OCI-LY1 (cell line): ENCODE measurements around the gene BTBD9.
A peak's percentile ranks its signal among the peaks of the same experiment; 100 is the strongest.

Experiments used
- H2AFZ ChIP-seq: fragments of 200-600 bp; sonication (generic), shearing (Covaris generic); 2 replicates; pipeline ENCODE4 v1.6.0; 2014; ENCODE audit warnings: antibody characterized with exemption, mild to moderate bottlenecking, low read length
- H3F3A ChIP-seq: fragments of 200-600 bp; sonication (generic), shearing (Covaris generic); 2 replicates; pipeline ENCODE4 v1.6.0; 2014; ENCODE audit warnings: mild to moderate bottlenecking, antibody characterized with exemption, low read length, moderate library complexity; ENCODE audit not compliant: insufficient read depth
- H3K27ac ChIP-seq: fragments of 200-600 bp; sonication (generic); 2 replicates; pipeline ENCODE4 v1.5.1; 2014; ENCODE audit warnings: low read length, mixed run types, mild to moderate bottlenecking, low read depth; ENCODE audit not compliant: poor library complexity, severe bottlenecking
- H3K27me3 ChIP-seq: fragments of 200-600 bp; sonication (generic); 2 replicates; pipeline ENCODE4 v1.6.0; 2014; ENCODE audit warnings: antibody characterized with exemption, mild to moderate bottlenecking, low read length, moderate library complexity; ENCODE audit not compliant: insufficient read depth
- H3K36me3 ChIP-seq: fragments of 200-600 bp; sonication (generic); 2 replicates; pipeline ENCODE4 v1.6.1; 2014; ENCODE audit warnings: mild to moderate bottlenecking, antibody characterized with exemption, low read length, moderate library complexity, mixed read lengths; ENCODE audit not compliant: insufficient read depth
- H3K4me1 ChIP-seq: fragments of 200-600 bp; sonication (generic); 2 replicates; pipeline ENCODE4 v1.5.1; 2014; ENCODE audit warnings: mild to moderate bottlenecking, low read length, moderate library complexity; ENCODE audit not compliant: insufficient read depth, severe bottlenecking
- H3K4me2 ChIP-seq: fragments of 200-600 bp; sonication (generic), shearing (Covaris generic); 2 replicates; pipeline ENCODE4 v1.6.1; 2014; ENCODE audit warnings: low read length
- H3K4me3 ChIP-seq: fragments of 200-600 bp; sonication (generic); 2 replicates; pipeline ENCODE4 v1.5.1; 2014; ENCODE audit warnings: low read length, low read depth, mild to moderate bottlenecking, mixed read lengths; ENCODE audit not compliant: poor library complexity, severe bottlenecking
- H3K79me2 ChIP-seq: fragments of 200-600 bp; shearing (Covaris generic); 2 replicates; pipeline ENCODE4 v1.6.1; 2016; ENCODE audit warnings: mixed run types, low read length, mixed read lengths; ENCODE audit not compliant: insufficient read depth
- H3K9ac ChIP-seq: fragments of 200-600 bp; sonication (generic), shearing (Covaris generic); 2 replicates; pipeline ENCODE4 v1.6.1; 2014; ENCODE audit warnings: mild to moderate bottlenecking, low read length, mixed read lengths
- H3K9me2 ChIP-seq: fragments of 200-600 bp; sonication (generic), shearing (Covaris generic); 2 replicates; pipeline ENCODE4 v1.6.1; 2014; ENCODE audit warnings: low read depth, mild to moderate bottlenecking, low read length, mixed read lengths
- H3K9me3 ChIP-seq: fragments of 200-600 bp; shearing (Covaris generic); 2 replicates; pipeline ENCODE4 v1.6.1; 2014; ENCODE audit warnings: low read length, mixed read lengths
- H4K20me1 ChIP-seq: fragments of 200-600 bp; sonication (generic), shearing (Covaris generic); 2 replicates; pipeline ENCODE4 v1.6.0; 2016; ENCODE audit warnings: mild to moderate bottlenecking, low read length; ENCODE audit not compliant: insufficient read depth
- EZH2 ChIP-seq: fragments of 200-600 bp; sonication (generic), shearing (Covaris generic); IDR thresholded peaks from 2 replicates; pipeline ENCODE4 v1.8.0; 2017; ENCODE audit warnings: borderline replicate concordance, mixed run types, mild to moderate bottlenecking, antibody characterized with exemption, low read length, moderate library complexity, mixed read lengths
- TF ChIP-seq, protein P1 (sequence below): fragments of 200-600 bp; sonication (generic), shearing (Covaris generic); IDR thresholded peaks from 2 replicates; pipeline ENCODE4 v1.5.1; 2017; ENCODE audit warnings: mild to moderate bottlenecking, antibody characterized with exemption, low read length, moderate library complexity, mixed read lengths

Gene BTBD9

DNA sequence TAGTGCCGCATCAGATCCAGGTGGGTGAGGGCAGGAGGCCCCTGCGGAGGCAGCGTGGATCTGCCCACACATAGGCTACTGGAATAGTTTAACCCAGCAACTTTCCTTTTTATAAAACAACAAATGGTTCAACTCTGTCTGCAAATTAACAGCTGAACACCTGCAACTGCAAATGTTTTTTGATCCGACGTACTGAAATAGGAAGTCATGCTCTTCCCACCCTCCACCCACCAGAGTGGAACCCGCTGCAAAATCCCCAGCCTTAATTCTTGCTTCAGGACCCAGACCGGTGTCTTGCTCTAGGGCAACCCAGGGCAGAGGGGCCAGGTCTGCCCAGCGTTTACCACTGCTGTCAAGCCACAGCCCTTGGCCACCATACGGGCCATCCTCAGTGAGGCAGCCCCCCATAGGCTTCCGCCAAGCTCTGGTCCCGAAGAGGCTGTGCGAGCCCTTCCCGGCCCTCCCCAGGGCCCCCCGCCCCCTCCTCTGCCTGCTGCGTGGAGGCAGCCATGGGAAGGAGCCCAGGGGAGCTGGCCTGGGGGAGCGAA is 485.9 kb downstream of the BTBD9 start:
- H3K4me3 ChIP-seq: no peak overlapping the region
- no peaks in the 10 kb centered on the region for H3K27me3 ChIP-seq
- H3K9ac ChIP-seq: no peak overlapping the region; the same call in 1 of the 2 replicates
- no peaks in the 10 kb centered on the region for H3F3A ChIP-seq
- no peaks in the 10 kb centered on the region for H3K36me3 ChIP-seq
- no peaks in the 10 kb centered on the region for H3K79me2 ChIP-seq
- peak overlapping the region; percentile 48; the same call in 1 of the 2 replicates for H3K4me2 ChIP-seq
- no peaks in the 10 kb centered on the region for H3K9me3 ChIP-seq
- no peak for TF ChIP-seq EZH2
- TF ChIP-seq, protein P1, sequence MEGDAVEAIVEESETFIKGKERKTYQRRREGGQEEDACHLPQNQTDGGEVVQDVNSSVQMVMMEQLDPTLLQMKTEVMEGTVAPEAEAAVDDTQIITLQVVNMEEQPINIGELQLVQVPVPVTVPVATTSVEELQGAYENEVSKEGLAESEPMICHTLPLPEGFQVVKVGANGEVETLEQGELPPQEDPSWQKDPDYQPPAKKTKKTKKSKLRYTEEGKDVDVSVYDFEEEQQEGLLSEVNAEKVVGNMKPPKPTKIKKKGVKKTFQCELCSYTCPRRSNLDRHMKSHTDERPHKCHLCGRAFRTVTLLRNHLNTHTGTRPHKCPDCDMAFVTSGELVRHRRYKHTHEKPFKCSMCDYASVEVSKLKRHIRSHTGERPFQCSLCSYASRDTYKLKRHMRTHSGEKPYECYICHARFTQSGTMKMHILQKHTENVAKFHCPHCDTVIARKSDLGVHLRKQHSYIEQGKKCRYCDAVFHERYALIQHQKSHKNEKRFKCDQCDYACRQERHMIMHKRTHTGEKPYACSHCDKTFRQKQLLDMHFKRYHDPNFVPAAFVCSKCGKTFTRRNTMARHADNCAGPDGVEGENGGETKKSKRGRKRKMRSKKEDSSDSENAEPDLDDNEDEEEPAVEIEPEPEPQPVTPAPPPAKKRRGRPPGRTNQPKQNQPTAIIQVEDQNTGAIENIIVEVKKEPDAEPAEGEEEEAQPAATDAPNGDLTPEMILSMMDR: no peak
- H2AFZ ChIP-seq: no peak overlapping the region
- peaks cover 17% of the 10 kb centered on the region for H3K4me1 ChIP-seq
- H3K27ac ChIP-seq: peak overlapping the region; percentile 67
- H4K20me1 ChIP-seq: no peaks in the 10 kb centered on the region
- H3K9me2 ChIP-seq: no peaks in the 10 kb centered on the region

DNA sequence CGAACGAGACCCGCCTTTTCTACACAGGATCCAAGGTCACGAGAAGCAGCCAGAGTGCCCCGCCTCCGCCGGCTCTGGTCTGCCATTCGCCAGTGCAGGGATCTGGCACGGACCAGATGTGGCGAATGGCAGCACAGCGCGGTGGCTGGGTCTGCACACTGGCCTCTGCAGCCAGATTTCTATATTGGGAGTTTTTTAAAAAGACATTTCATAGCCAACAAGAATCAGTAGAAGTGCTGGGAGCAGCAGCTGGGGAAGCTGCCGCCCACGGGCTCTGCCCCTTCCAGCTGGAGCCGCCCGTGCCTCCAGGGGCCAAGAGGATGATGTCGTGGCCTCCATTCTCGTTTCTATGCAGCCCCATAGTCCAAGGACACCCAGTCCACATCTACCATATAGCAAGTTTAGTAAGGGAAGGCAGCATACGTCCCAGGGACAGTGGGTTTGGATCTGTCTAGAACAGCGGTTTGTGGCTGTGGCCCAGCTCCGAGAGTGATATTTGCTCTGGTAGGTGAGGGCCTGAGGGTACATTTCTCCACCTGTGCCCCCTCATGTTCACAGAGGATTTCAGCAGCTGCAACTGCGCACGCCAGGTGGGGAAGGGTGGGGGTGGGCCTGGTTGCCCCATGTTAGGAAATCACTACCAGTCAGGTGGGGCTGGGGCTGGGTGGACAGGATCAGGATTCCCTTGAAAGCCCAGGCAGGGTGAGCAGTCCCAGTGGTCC is 486.5 kb downstream of the BTBD9 start:
- Histone ChIP-seq H3K4me1 (peaks cover 17% of the 10 kb centered on the region), H2AFZ (no peak overlapping the region), H3K4me2 (peak overlapping the region; percentile 48; the same call in 1 of the 2 replicates), H3F3A (no peaks in the 10 kb centered on the region), H3K9ac (no peak overlapping the region; the same call in 1 of the 2 replicates), H3K36me3 (no peaks in the 10 kb centered on the region), H3K9me3 (no peaks in the 10 kb centered on the region), H3K4me3 (no peak overlapping the region), H4K20me1 (no peaks in the 10 kb centered on the region), H3K79me2 (no peaks in the 10 kb centered on the region), H3K27me3 (no peaks in the 10 kb centered on the region), H3K9me2 (no peaks in the 10 kb centered on the region), H3K27ac (peak overlapping the region; percentile 67)
- TF ChIP-seq, protein P1: no peak
- TF ChIP-seq EZH2: no peak

DNA sequence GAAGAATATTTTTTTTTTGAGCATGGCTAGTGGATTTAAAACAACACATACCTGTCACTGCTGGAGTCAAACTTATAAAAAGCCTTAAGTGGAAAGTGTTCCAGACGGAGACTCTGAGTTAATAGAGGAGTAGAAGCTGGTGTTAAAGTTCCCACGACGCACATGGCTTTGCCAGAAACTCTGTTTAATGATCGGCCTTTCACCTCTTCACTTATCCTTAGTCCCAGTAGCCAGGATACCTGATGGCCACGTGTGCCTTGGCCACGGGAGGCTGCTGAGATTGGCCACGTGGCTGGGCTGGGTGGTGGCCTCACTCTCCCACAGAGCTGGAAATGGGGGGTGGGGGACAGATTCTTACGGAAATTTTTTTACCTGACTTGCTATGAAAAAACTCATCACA is 487.1 kb downstream of the BTBD9 start:
- H3F3A ChIP-seq: no peaks in the 10 kb centered on the region
- no peak overlapping the region for H3K9ac ChIP-seq
- H3K4me1 ChIP-seq: peaks cover 17% of the 10 kb centered on the region
- no peaks in the 10 kb centered on the region for H3K79me2 ChIP-seq
- no peaks in the 10 kb centered on the region for H3K9me2 ChIP-seq
- no peak overlapping the region for H3K4me3 ChIP-seq
- H3K9me3 ChIP-seq: no peaks in the 10 kb centered on the region
- TF ChIP-seq, protein P1: no peak
- no peak for TF ChIP-seq EZH2
- no peak overlapping the region for H3K27ac ChIP-seq
- H2AFZ ChIP-seq: no peak overlapping the region
- H4K20me1 ChIP-seq: no peaks in the 10 kb centered on the region
- H3K27me3 ChIP-seq: no peaks in the 10 kb centered on the region
- H3K4me2 ChIP-seq: no peak overlapping the region
- no peaks in the 10 kb centered on the region for H3K36me3 ChIP-seq
